VCaP (cell line): ENCODE data around the gene CSNK2A2.

Experiments used
- H3K27ac ChIP-seq: fragments of 450-650 bp; 2 replicates; pipeline ENCODE4 v1.5.1; 2017
- TF ChIP-seq, protein P1 (sequence below): fragments of 450-650 bp; conservative IDR thresholded peaks from 2 replicates; pipeline ENCODE4 v1.5.1; 2017; ENCODE audit warnings: mild to moderate bottlenecking, moderate library complexity

Gene CSNK2A2

DNA sequence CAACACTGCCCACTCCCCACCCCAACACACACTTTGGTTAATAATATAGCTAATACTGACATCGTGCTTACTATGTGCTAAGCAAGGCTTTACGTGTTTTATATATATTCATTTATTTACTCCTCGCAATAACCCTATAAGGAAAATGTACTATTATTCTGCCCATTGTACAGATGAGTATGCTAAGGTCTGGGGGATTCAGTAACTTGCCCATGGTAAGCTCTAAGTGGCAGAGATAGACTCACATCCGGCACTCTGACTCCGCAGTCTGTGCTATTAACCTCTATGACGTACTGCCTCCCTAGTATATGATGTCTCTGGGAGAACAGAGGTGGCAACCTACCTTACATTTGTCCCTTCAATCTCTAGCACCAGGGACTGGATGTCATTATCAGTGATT lies 81.4 kb downstream of the CSNK2A2 start:
- peak overlapping the region; percentile 59; the same call in 1 of the 2 replicates for H3K27ac ChIP-seq

DNA sequence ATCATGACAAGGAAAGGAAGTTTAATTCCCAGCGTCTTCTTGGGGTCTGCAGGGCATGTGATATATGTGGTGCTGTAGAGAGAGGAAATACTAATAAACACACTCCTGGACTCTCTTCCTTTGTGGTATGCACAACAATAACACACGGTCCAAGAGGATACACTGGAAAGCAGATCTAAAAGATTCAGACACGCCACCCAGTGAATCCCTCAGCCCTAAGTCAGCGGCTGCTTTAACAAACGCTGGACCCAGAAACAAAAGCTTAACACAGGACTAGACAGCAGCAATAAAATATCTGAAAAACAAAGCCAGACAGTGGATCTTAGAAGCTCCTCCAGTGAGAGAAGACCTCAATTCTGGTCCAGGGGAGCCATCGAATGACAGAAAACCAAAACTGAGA lies 81.8 kb downstream of the CSNK2A2 start:
- TF ChIP-seq, protein P1, sequence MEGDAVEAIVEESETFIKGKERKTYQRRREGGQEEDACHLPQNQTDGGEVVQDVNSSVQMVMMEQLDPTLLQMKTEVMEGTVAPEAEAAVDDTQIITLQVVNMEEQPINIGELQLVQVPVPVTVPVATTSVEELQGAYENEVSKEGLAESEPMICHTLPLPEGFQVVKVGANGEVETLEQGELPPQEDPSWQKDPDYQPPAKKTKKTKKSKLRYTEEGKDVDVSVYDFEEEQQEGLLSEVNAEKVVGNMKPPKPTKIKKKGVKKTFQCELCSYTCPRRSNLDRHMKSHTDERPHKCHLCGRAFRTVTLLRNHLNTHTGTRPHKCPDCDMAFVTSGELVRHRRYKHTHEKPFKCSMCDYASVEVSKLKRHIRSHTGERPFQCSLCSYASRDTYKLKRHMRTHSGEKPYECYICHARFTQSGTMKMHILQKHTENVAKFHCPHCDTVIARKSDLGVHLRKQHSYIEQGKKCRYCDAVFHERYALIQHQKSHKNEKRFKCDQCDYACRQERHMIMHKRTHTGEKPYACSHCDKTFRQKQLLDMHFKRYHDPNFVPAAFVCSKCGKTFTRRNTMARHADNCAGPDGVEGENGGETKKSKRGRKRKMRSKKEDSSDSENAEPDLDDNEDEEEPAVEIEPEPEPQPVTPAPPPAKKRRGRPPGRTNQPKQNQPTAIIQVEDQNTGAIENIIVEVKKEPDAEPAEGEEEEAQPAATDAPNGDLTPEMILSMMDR = no peak
- H3K27ac ChIP-seq = peak overlapping the region; percentile 59

More for the DNA sequence above, 81.4 kb downstream of the CSNK2A2 start:
- TF ChIP-seq, protein P1 = no peak

DNA sequence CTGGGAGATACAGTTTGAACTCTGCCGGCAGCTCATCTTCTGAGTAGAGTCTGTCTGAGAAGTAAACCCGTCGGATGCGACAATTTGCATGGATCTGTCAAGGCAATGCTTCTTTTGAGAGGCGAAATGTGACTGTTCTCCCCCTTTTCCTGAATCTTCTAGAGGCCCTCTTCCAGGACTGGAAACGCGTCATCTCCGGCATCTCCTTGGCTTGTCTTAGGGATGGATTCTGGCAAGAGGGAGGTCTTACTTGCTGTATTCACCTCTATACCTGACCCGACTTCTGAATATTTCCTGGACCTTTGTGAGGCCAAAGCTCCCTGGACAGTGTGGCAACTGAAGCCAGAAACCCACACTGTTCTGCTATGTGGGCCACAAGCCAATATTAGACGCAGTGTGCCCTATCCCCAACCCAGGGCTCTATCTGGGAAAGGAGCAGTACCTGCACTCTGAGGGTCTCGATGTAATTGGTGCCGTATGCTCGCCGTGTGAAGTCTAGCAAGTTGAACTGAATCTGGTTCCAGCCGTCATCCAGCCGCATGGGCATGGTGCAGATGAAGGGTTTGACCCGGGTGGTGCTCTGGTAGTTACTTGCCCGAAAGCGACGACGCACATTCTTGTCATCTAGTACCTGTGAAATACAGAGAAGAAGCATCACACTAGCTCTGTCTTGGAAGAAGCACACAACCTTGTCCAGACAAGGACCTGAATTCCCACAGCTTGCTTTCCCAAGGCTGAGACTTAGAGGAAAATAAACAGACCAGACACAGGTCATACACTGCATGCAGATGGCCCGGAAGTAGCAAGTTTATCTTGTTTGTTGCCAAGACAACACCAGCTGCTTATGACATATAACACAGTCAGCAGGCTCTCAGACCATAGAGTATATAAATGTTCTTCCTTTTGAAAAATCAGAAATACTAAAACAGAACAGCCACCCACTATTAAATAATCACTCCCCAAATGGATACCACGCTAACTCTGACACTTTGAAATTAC lies 82.8 kb downstream of the CSNK2A2 start:
- H3K27ac ChIP-seq = peak overlapping the region; percentile 59
- TF ChIP-seq, protein P1 = no peak

DNA sequence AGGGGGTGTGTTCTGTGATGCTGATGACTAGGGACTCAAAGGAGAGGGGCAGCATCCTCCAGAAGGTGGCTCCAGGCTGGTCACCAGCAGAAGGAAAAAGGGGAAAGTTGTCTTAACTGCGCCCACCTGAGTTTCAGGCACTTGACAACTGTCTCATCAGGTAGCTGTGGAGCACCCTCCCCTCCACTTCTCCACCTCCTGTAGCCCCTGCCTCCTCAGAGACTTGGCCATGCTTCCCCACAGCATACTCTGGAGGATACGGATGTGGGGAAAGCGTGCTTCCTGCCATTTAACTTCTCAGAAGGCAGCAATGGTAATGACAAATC lies 86.6 kb downstream of the CSNK2A2 start:
- no peak overlapping the region for H3K27ac ChIP-seq
- TF ChIP-seq, protein P1 = no peak

DNA sequence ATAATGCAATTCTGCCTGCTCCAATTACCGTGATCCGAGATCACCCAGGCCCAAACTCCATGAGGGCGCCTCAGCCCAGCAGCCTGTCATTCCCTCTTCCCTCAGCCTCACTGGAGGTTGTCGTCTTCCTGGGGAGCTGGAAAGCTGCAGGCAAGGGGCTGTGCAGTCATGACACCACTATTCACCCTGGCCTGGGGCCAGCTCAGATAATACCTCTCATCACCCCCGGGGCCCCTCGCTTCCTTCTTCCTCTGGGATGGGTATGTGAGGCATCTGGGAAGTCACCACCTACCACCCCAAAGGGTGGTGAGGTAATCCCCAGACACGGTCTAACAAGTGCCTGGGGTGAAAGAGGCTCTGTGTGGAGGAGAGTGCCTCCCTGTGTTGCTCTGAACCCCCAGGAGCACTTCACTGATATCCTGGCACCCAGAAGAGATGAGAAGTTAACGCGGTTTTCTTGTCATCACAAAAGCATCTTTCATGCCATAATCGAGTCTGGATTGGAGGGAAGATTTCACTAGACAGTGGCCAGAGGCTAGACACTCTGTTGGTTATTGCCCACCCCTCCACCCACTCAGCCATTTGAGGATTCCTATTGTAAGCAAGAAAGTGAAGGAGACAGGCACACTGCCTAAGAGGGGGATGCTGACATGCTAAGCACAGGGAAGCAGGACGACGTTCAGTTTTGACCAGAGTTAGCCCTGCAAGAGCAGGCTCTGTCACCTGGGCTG lies 87.2 kb downstream of the CSNK2A2 start:
- TF ChIP-seq, protein P1 = no peak
- no peak overlapping the region for H3K27ac ChIP-seq

DNA sequence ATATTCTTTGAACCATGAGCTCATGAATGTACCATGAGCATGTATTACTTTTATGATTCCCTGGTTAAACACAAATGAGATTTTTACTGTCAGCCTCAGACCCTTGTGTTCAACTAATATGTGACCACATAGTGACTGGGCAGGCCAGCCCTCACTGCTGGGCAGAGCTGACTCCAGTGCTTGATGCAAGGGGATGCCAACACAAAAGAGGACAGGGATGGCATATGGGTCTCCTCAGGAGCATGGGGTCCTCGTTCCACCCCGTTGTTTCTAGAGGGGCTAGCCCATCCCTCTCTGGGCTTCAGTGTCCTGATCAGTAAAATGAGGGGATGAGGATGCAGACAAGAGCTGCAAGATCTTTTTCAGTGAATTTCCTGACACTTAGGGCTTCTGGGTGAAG lies 88.0 kb downstream of the CSNK2A2 start:
- TF ChIP-seq, protein P1 = no peak

DNA sequence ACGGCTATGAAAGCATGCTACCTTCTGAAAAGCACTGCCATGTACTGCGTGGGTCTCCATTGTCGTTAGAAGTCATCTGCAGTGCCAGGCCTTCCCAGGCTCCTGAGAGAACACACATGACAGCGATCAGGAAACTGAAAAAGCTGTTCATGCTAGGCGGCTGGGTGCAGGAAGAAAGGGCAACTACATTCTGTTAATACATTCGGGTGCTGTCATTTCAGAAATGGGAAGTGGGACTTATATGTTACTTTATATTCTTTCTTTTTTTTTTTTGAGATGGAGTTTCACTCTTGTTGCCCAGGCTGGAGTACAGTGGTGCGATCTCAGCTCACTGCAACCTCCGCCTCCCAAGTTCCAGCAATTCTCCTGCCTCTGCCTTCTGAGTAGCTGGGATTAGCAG lies 88.6 kb downstream of the CSNK2A2 start:
- TF ChIP-seq, protein P1 = no peak
- H3K27ac ChIP-seq = no peak overlapping the region

More for the DNA sequence above, 88.0 kb downstream of the CSNK2A2 start:
- H3K27ac ChIP-seq = no peak overlapping the region
